ENCODE results near the gene PKD2L2. TPM values are rescaled to one million over a fixed set of nuclear protein-coding genes. Genes with fewer than 3 reads are reported as not detected.
A peak's percentile ranks its signal among the peaks of the same experiment; 100 is the strongest.

The PKD2L2 gene
- total and polyA plus RNA-seq, 7 donors = 0.05 to 4.5 (median 1.1) TPM

DNA sequence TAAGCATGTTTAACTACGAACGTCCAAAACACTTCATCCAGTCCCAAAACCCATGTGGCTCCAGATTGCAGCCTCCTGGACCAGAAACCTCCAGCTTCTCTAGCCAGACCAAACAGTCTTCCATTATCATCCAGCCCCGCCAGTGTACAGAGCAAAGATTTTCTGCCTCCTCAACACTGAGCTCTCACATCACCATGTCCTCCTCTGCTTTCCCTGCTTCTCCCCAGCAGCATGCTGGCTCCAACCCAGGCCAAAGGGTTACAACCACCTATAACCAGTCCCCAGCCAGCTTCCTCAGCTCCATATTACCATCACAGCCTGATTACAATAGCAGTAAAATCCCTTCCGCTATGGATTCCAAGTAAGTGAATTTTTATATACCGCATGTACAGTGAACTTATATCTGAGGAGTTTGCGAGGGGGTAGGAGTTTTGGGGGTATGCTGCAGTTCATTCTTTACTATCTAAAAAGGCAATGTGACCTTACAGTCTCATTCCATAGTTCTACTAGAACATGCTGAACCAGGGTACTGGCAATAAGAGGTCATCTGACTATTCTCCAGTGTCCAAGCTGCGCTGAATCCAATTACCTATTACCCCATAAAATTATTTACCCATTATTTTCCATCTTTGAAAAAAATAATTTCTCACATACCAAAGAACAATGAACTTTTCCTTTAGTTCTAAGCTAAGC lies 18.5 kb upstream of the PKD2L2 start:
- Histone ChIP-seq H3K27me3 (ENCODE audit: insufficient read depth in 3 of 3, low read length in 2 of 3) (no peaks in the 10 kb centered on the region), H3K36me3 (ENCODE audit: insufficient read depth in 1 of 2, low read depth in 1 of 2) (peaks cover 0 to 18% of the 10 kb centered on the region in 2 donors), H3K4me1 (peaks cover 32% of the 10 kb centered on the region), H3K9me3 (no peaks in the 10 kb centered on the region), H3K27ac (peak overlapping the region; percentile 89), H3K4me3 (peak overlapping the region; percentile 73)
- intact Hi-C loops (cut with DNase I) = loop anchor here (2.0 to 5.0 kb wide), 3 partner anchors 33 to 42 kb away; no protein-coding TSS in a partner anchor
- WGBS, 3 donors = 31 to 42% (median 37%) methylated on average over 7 of the region's 7 CpGs
- ATAC-seq = peak; percentile 40 to 69 (median 58)
- TF ChIP-seq, protein P1, sequence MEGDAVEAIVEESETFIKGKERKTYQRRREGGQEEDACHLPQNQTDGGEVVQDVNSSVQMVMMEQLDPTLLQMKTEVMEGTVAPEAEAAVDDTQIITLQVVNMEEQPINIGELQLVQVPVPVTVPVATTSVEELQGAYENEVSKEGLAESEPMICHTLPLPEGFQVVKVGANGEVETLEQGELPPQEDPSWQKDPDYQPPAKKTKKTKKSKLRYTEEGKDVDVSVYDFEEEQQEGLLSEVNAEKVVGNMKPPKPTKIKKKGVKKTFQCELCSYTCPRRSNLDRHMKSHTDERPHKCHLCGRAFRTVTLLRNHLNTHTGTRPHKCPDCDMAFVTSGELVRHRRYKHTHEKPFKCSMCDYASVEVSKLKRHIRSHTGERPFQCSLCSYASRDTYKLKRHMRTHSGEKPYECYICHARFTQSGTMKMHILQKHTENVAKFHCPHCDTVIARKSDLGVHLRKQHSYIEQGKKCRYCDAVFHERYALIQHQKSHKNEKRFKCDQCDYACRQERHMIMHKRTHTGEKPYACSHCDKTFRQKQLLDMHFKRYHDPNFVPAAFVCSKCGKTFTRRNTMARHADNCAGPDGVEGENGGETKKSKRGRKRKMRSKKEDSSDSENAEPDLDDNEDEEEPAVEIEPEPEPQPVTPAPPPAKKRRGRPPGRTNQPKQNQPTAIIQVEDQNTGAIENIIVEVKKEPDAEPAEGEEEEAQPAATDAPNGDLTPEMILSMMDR (IDR thresholded peaks at IDR 0.05) = no peak
- DNase-seq = peak in 1 of 2 donors; percentile 82

DNA sequence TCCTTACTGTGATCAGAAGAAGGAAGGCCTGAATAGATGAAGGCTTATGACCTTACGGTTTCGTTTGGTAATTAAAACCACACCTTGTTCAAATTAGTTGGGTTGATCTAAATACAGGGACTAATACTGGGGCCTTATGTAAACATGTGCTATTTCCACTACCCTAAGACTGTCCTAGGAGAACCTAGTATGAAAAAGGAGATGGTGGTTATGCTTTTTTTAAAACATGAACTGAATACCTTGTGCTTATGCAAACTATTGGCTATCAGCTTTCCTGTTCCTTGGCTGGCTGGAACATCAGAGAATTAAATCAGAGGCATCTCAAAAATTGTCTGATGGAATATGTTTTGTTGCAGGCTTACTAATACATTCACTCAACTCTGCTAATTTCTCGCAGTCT lies 17.7 kb upstream of the PKD2L2 start:
- Histone ChIP-seq H3K27ac (peak overlapping the region; percentile 89), H3K4me3 (peak overlapping the region; percentile 73), H3K4me1 (peaks cover 31% of the 10 kb centered on the region), H3K36me3 (ENCODE audit: insufficient read depth in 1 of 2, low read depth in 1 of 2) (peaks cover 0 to 26% of the 10 kb centered on the region in 2 donors), H3K27me3 (ENCODE audit: insufficient read depth in 3 of 3, low read length in 2 of 3) (no peaks in the 10 kb centered on the region), H3K9me3 (no peaks in the 10 kb centered on the region)
- intact Hi-C loops (cut with DNase I) = loop anchor here (2.0 to 5.0 kb wide), 3 partner anchors 34 to 43 kb away; no protein-coding TSS in a partner anchor
- DNase-seq = no peak
- ATAC-seq = peak; percentile 43 to 65 (median 54)
- TF ChIP-seq, protein P1 (IDR thresholded peaks at IDR 0.05) = no peak
- 32 to 47% (median 42%) methylated on average over 3 of the region's 3 CpGs for WGBS, 3 donors

DNA sequence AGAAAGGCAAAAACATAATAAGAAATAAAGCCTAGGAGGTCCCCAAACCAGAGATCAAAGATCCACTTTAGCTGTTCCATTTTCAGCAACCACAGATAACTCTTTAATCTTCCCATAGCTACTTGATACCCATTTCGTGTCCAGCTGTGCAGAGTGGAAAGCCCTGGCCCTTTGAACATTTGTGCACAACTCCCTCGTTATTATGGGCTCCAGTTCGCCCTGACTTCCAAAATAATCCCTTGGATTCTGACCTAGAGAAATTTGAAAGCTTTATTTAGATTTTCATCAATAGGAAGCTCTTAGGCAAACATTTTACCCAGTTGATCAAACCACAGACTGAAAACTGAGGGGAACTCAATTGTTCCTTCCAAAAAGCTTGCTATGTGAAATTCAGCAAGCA lies 16.8 kb upstream of the PKD2L2 start:
- intact Hi-C loops (cut with DNase I) = loop anchor here in 1 of 2 donors (5.0 kb wide), 1 partner anchor 35 kb away; no protein-coding TSS in a partner anchor
- Histone ChIP-seq H3K27ac (peak overlapping the region; percentile 89), H3K4me3 (peak overlapping the region; percentile 73), H3K36me3 (ENCODE audit: insufficient read depth in 1 of 2, low read depth in 1 of 2) (peaks cover 0 to 33% of the 10 kb centered on the region in 2 donors), H3K9me3 (no peaks in the 10 kb centered on the region), H3K4me1 (peaks cover 27% of the 10 kb centered on the region), H3K27me3 (ENCODE audit: insufficient read depth in 3 of 3, low read length in 2 of 3) (no peaks in the 10 kb centered on the region)
- whole genome bisulfite sequencing, 3 donors = 27 to 45% (median 28%) methylated on average over 3 of the region's 3 CpGs
- TF ChIP-seq, protein P1 (IDR thresholded peaks at IDR 0.05) = no peak
- DNase-seq = no peak
- peak in 2 of 4 donors; percentile 29 to 38 for ATAC-seq

GRCh38 chr5:137876101-137876500 lies 13.2 kb upstream of the PKD2L2 start:
- DNase-seq = no peak
- peaks cover 0 to 50% of the 10 kb centered on the region in 2 donors for H3K36me3 ChIP-seq (ENCODE audit: insufficient read depth in 1 of 2, low read depth in 1 of 2)
- no peaks in the 10 kb centered on the region for H3K9me3 ChIP-seq
- H3K27ac ChIP-seq = peak overlapping the region; percentile 89
- intact Hi-C loops (cut with DNase I) = no loop called here
- TF ChIP-seq, protein P1 (IDR thresholded peaks at IDR 0.05) = no peak
- ATAC-seq = no peak
- H3K27me3 ChIP-seq (ENCODE audit: insufficient read depth in 3 of 3, low read length in 2 of 3) = no peaks in the 10 kb centered on the region
- H3K4me1 ChIP-seq = peaks cover 48% of the 10 kb centered on the region
- peak overlapping the region; percentile 73 for H3K4me3 ChIP-seq

All from psoas muscle (tissue), 8 donors.